ENCODE results near the gene EFHC2. TPM values are rescaled to one million over a fixed set of nuclear protein-coding genes. Genes with fewer than 3 reads are reported as not detected.

The EFHC2 gene
- total RNA-seq, 1 experiment from 2014 or later, result 1.1 TPM

DNA sequence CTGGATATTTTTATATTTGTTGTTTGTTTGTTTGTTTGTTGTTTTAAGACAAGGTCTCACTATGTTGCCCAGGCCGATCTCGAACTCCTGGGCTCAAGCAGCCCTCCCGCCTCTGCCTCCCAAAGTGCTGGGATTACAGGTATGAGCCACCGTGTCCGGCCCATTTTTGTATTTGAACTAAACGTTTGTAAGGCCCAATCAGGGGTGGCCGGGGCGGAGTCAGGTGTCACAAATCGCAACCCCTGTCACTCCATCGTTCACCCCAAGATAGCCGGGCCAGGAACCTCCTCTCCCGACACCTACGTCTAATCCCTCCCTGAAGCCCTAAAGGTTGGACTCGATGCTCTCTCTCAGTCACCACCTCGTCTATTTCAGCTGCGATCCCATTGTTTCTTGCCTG is 722 bp upstream of the EFHC2 start:
- Histone ChIP-seq H3K79me1 (ENCODE audit: insufficient read depth, low read depth, low read length, poor library complexity, severe bottlenecking) (no peaks in the 10 kb centered on the region), H3K23ac (ENCODE audit: insufficient read length, low read depth, low read length) (no peak overlapping the region), H2AK5ac (ENCODE audit: insufficient read length, low read length) (no peak overlapping the region), H3K18ac (ENCODE audit: insufficient read length, low read depth, low read length) (no peak overlapping the region), H3K4ac (ENCODE audit: low read depth, low read length) (no peak overlapping the region), H3K4me2 (ENCODE audit: insufficient read depth, insufficient read length, low read length) (peak overlapping the region; percentile 40), H2BK15ac (ENCODE audit: low read depth, low read length) (no peak overlapping the region), H2BK12ac (ENCODE audit: insufficient read length, low read depth, low read length) (no peak overlapping the region), H3K4me1 (ENCODE audit: insufficient read depth, low read length) (no peaks in the 10 kb centered on the region; the same call in 1 of the 2 replicates), H3K27ac (ENCODE audit: insufficient read length, low read depth, low read length) (no peak overlapping the region), H3K79me2 (ENCODE audit: insufficient read depth, low read length) (no peaks in the 10 kb centered on the region), H3K27me3 (ENCODE audit: insufficient read depth, low read length) (no peaks in the 10 kb centered on the region), H4K8ac (replicated peaks; ENCODE audit: insufficient read length, low read depth, low read length) (no peak overlapping the region), H3K14ac (ENCODE audit: insufficient read depth, low read length) (no peak overlapping the region), H2BK5ac (ENCODE audit: insufficient read length, low read length) (no peak overlapping the region), H3K9me3 (ENCODE audit: control insufficient read depth, low read depth, low read length) (peaks cover 20% of the 10 kb centered on the region), H4K91ac (ENCODE audit: insufficient read length, low read depth, low read length) (no peak overlapping the region), H2BK120ac (ENCODE audit: low read depth, low read length, poor library complexity, severe bottlenecking) (no peak overlapping the region), H3K23me2 (ENCODE audit: insufficient read length, low read depth, low read length, poor library complexity, severe bottlenecking) (no peaks in the 10 kb centered on the region), H4K20me1 (ENCODE audit: control insufficient read depth, insufficient read depth, insufficient read length) (no peaks in the 10 kb centered on the region), H4K5ac (ENCODE audit: insufficient read length, low read depth, low read length) (no peak overlapping the region), H2BK20ac (ENCODE audit: low read depth, low read length, poor library complexity, severe bottlenecking) (no peak overlapping the region), H3K9ac (ENCODE audit: extremely low read depth, insufficient read length, low read length) (no peak overlapping the region), H3T11ph (ENCODE audit: low read length) (no peak overlapping the region), H2AFZ (ENCODE audit: low read length) (no peak overlapping the region), H3K56ac (ENCODE audit: insufficient read length, low read depth, low read length) (no peak overlapping the region)
- no peak for TF ChIP-seq CTCF (conservative IDR thresholded peaks at IDR 0.05)
- H3K36me3 Mint-ChIP-seq (ENCODE audit: insufficient read depth in 1 of 3, low read depth in 3 of 3), result peaks cover 0 to 4% (median 2%) of the 10 kb centered on the region in 3 experiments; a peak in 4 of 7 replicates
- peaks cover 0 to 18% of the 10 kb centered on the region in 2 experiments; a peak in 3 of 4 replicates for H3K4me1 Mint-ChIP-seq
- peak overlapping the region in 1 of 3 experiments; percentile 55; a peak in 1 of 7 replicates for H3K27ac Mint-ChIP-seq
- H3K9me3 Mint-ChIP-seq, result peaks cover 55 to 65% of the 10 kb centered on the region in 2 experiments
- H3K4me3 Mint-ChIP-seq, result peak overlapping the region; percentile 60 to 66
- no peaks in the 10 kb centered on the region for H3K27me3 Mint-ChIP-seq (ENCODE audit: low read depth)
- WGBS (ENCODE audit: extremely low coverage, insufficient read length, low lambda C conversion rate), result no CpG with 5 or more reads among the region's 16 CpGs
- peak; percentile 29 for DNase-seq
